ENCODE results near the gene BRI3BP.

DNA sequence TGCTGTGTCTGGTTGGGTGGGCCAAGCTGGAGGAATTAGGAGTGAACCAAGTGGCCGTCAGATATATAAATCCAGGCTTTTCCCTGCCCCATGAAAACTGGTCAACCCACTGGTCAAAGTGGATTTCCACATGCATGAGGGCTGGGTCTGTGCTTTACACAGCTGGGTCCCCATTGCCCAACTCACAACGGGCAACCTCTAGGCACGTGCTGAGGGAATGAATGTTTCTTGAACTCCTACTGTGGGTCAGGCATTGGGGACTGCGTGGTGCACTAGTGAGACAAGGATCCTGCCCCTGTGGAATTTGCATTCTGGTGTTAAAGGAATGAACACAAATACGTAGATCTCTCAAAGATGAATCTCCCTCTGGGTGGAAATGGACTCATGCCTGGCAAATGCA, 64.3 kb downstream of the BRI3BP start:
- TF ChIP-seq, protein P1, sequence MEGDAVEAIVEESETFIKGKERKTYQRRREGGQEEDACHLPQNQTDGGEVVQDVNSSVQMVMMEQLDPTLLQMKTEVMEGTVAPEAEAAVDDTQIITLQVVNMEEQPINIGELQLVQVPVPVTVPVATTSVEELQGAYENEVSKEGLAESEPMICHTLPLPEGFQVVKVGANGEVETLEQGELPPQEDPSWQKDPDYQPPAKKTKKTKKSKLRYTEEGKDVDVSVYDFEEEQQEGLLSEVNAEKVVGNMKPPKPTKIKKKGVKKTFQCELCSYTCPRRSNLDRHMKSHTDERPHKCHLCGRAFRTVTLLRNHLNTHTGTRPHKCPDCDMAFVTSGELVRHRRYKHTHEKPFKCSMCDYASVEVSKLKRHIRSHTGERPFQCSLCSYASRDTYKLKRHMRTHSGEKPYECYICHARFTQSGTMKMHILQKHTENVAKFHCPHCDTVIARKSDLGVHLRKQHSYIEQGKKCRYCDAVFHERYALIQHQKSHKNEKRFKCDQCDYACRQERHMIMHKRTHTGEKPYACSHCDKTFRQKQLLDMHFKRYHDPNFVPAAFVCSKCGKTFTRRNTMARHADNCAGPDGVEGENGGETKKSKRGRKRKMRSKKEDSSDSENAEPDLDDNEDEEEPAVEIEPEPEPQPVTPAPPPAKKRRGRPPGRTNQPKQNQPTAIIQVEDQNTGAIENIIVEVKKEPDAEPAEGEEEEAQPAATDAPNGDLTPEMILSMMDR (IDR thresholded peaks at IDR 0.05; ENCODE audit: insufficient read depth, low read length): no peak
- no peak for TF ChIP-seq POLR2AphosphoS5 (IDR thresholded peaks at IDR 0.05; ENCODE audit: low read depth)
- TF ChIP-seq, protein P2, sequence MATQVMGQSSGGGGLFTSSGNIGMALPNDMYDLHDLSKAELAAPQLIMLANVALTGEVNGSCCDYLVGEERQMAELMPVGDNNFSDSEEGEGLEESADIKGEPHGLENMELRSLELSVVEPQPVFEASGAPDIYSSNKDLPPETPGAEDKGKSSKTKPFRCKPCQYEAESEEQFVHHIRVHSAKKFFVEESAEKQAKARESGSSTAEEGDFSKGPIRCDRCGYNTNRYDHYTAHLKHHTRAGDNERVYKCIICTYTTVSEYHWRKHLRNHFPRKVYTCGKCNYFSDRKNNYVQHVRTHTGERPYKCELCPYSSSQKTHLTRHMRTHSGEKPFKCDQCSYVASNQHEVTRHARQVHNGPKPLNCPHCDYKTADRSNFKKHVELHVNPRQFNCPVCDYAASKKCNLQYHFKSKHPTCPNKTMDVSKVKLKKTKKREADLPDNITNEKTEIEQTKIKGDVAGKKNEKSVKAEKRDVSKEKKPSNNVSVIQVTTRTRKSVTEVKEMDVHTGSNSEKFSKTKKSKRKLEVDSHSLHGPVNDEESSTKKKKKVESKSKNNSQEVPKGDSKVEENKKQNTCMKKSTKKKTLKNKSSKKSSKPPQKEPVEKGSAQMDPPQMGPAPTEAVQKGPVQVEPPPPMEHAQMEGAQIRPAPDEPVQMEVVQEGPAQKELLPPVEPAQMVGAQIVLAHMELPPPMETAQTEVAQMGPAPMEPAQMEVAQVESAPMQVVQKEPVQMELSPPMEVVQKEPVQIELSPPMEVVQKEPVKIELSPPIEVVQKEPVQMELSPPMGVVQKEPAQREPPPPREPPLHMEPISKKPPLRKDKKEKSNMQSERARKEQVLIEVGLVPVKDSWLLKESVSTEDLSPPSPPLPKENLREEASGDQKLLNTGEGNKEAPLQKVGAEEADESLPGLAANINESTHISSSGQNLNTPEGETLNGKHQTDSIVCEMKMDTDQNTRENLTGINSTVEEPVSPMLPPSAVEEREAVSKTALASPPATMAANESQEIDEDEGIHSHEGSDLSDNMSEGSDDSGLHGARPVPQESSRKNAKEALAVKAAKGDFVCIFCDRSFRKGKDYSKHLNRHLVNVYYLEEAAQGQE (IDR thresholded peaks at IDR 0.05; ENCODE audit: insufficient replicate concordance, low read depth): no peak

Measured in HL-60 (cell line).